Liver (tissue), 9 donors: ENCODE measurements around the gene CMIP. TPM values are rescaled to one million over a fixed set of nuclear protein-coding genes. Genes with fewer than 3 reads are reported as not detected.

Experiments
- DNase-seq: peaks from one replicate; pipeline ENCODE4 v3.0.0-alpha.2; 2017; ENCODE audit warnings: low spot score
- H3K27ac ChIP-seq, 2 donors: one replicate each; pipeline ENCODE4 v1.7.0; 2013; ENCODE audit warnings: inconsistent platforms in 2 of 2, low read length in 2 of 2, control low read depth in 1 of 2, low read depth in 1 of 2, mild to moderate bottlenecking in 1 of 2
- H3K27me3 ChIP-seq, 4 donors: one replicate each; pipeline versions ENCODE4 v1.6.1 to v1.7.0; 2013; ENCODE audit warnings: low read length in 3 of 4, inconsistent platforms in 1 of 4, mild to moderate bottlenecking in 1 of 4, moderate library complexity in 1 of 4; ENCODE audit not compliant: control insufficient read depth in 4 of 4, insufficient read depth in 4 of 4
- H3K36me3 ChIP-seq, 4 donors: one replicate each; pipeline versions ENCODE4 v1.6.1 to v1.7.0; 2013; ENCODE audit warnings: low read length in 3 of 4, mild to moderate bottlenecking in 3 of 4, low read depth in 1 of 4, moderate library complexity in 1 of 4; ENCODE audit not compliant: control insufficient read depth in 4 of 4, insufficient read depth in 3 of 4
- H3K4me1 ChIP-seq, 4 donors: one replicate each; pipeline versions ENCODE4 v1.6.1 to v1.7.0; 2013; ENCODE audit warnings: low read length in 3 of 4, mild to moderate bottlenecking in 3 of 4, moderate library complexity in 1 of 4; ENCODE audit not compliant: control insufficient read depth in 4 of 4, insufficient read depth in 4 of 4
- H3K4me3 ChIP-seq, 3 donors: one replicate each; pipeline versions ENCODE4 v1.6.1 to v1.7.0; 2013; ENCODE audit warnings: low read length in 3 of 3, control low read depth in 1 of 3, low read depth in 1 of 3, mild to moderate bottlenecking in 1 of 3
- H3K9ac ChIP-seq, 2 donors: one replicate each; pipeline ENCODE4 v1.7.0; 2013; ENCODE audit warnings: low read length in 2 of 2, mild to moderate bottlenecking in 2 of 2, moderate library complexity in 2 of 2, control low read depth in 1 of 2, low read depth in 1 of 2
- H3K9me3 ChIP-seq, 4 donors: one replicate each; pipeline versions ENCODE4 v1.6.1 to v1.7.0; 2013; ENCODE audit warnings: low read length in 3 of 4; ENCODE audit not compliant: control insufficient read depth in 4 of 4
- ATF3 ChIP-seq: IDR thresholded peaks from 2 replicates; pipeline ENCODE4 v1.6.1; 2016; ENCODE audit warnings: antibody characterized with exemption
- CTCF ChIP-seq: fragments of 150-350 bp; IDR thresholded peaks from 2 replicates; pipeline ENCODE4 v1.5.1; 2017; ENCODE audit warnings: improper control_type of control experiment, low read depth, low read length; ENCODE audit not compliant: missing input control
- EGR1 ChIP-seq, 2 donors: IDR thresholded peaks; 2 replicates each; pipeline ENCODE4 v1.6.1; 2016 to 2018; ENCODE audit warnings: antibody characterized with exemption in 2 of 2, low read depth in 2 of 2
- FOXA1 ChIP-seq: IDR thresholded peaks from 2 replicates; pipeline ENCODE4 v1.6.1; 2016; ENCODE audit warnings: antibody characterized with exemption
- FOXA2 ChIP-seq: IDR thresholded peaks from 2 replicates; pipeline ENCODE4 v1.6.1; 2016; ENCODE audit warnings: antibody characterized with exemption
- GABPA ChIP-seq, 2 donors: IDR thresholded peaks in 1 of 2; conservative IDR thresholded peaks in 1 of 2; 2 replicates each; pipeline ENCODE4 v1.6.1; 2016; ENCODE audit warnings: antibody characterized with exemption in 2 of 2, mild to moderate bottlenecking in 1 of 2, moderate library complexity in 1 of 2
- HNF4A ChIP-seq, 2 donors: conservative IDR thresholded peaks; 2 replicates each; pipeline ENCODE4 v1.6.1; 2016; ENCODE audit warnings: antibody characterized with exemption in 2 of 2, mild to moderate bottlenecking in 2 of 2
- HNF4G ChIP-seq: IDR thresholded peaks from 2 replicates; pipeline ENCODE4 v1.6.1; 2016; ENCODE audit warnings: antibody characterized with exemption
- JUND ChIP-seq, 2 donors: IDR thresholded peaks; 2 replicates each; pipeline ENCODE4 v1.6.1; 2016; ENCODE audit warnings: antibody characterized with exemption in 2 of 2
- MAX ChIP-seq: IDR thresholded peaks from 2 replicates; pipeline ENCODE4 v1.6.1; 2016; ENCODE audit warnings: antibody characterized with exemption
- NR2F2 ChIP-seq: IDR thresholded peaks from 2 replicates; pipeline ENCODE4 v1.6.1; 2016; ENCODE audit warnings: antibody characterized with exemption
- RAD21 ChIP-seq, 2 donors: IDR thresholded peaks; 2 replicates each; pipeline ENCODE4 v1.6.1; 2016; ENCODE audit warnings: antibody characterized with exemption in 2 of 2, mild to moderate bottlenecking in 2 of 2
- REST ChIP-seq: IDR thresholded peaks from 2 replicates; pipeline ENCODE4 v1.6.1; 2016; ENCODE audit warnings: antibody characterized with exemption, mild to moderate bottlenecking
- RXRA ChIP-seq, 2 donors: IDR thresholded peaks; 2 replicates each; pipeline ENCODE4 v1.6.1; 2017 to 2018; ENCODE audit warnings: antibody characterized with exemption in 2 of 2, mild to moderate bottlenecking in 1 of 2
- SP1 ChIP-seq: IDR thresholded peaks from 2 replicates; pipeline ENCODE4 v1.6.1; 2018; ENCODE audit warnings: antibody characterized with exemption, mild to moderate bottlenecking
- TAF1 ChIP-seq: conservative IDR thresholded peaks from 2 replicates; pipeline ENCODE4 v1.6.1; 2016; ENCODE audit warnings: antibody characterized with exemption, mild to moderate bottlenecking
- YY1 ChIP-seq: IDR thresholded peaks from 2 replicates; pipeline ENCODE4 v1.6.1; 2016; ENCODE audit warnings: antibody characterized with exemption, mild to moderate bottlenecking
- ZBTB33 ChIP-seq: IDR thresholded peaks from 2 replicates; pipeline ENCODE4 v1.6.1; 2016; ENCODE audit warnings: antibody characterized with exemption
- WGBS: extraction: QIAGEN DNeasy Blood & Tissue Kit; methylation state at CpG from one replicate; pipeline ENCODE4 v1.1.7; 2013; 5-methylcytosine and 5-hydroxymethylcytosine counted together
- polyA plus RNA-seq, 2 donors: library from polyadenylated mRNA; stranded (reverse) in 1 of 2; unstranded in 1 of 2; fragments of 200-250 nt in 1 of 2; fragments of >200 nt in 1 of 2; fragmentation: Nextera tagmentation in 1 of 2; extraction: Ambion mirVana in 1 of 2; gene quantifications; one replicate each; pipeline versions ENCODE4 v1.2.1 to v1.2.3, GENCODE V29; 2013 to 2015
- total RNA-seq, 2 donors: library from RNA; depleted of rRNA; stranded (reverse); fragments of >200 nt; gene quantifications; one replicate each; pipeline ENCODE4 v1.2.3, GENCODE V29; 2014
- donor health status: healthy.
- donor health status: healthy.
- donor health status: healthy.
- donor health status: healthy.
- donor health status: healthy.

CMIP gene
- total and polyA plus RNA-seq, 4 donors, result 1.7 to 15.6 (median 10.1) TPM

- Histone ChIP-seq H3K4me1 (peaks cover 8 to 52% (median 25%) of the 10 kb centered on the region in 4 donors), H3K27ac (no peak overlapping the region), H3K36me3 (peaks cover 0 to 4% (median 0%) of the 10 kb centered on the region in 4 donors), H3K9ac (no peak overlapping the region), H3K27me3 (no peaks in the 10 kb centered on the region), H3K9me3 (no peaks in the 10 kb centered on the region), H3K4me3 (no peak overlapping the region)
- peak in 1 of 2 donors; percentile 4 for TF ChIP-seq HNF4A (conservative IDR thresholded peaks at IDR 0.05)
- TF ChIP-seq JUND (IDR thresholded peaks at IDR 0.05), result no peak
- no peak for TF ChIP-seq REST
- no peak for TF ChIP-seq GABPA (IDR thresholded peaks at IDR 0.05 in 1 of 2, conservative IDR thresholded peaks at IDR 0.05 in 1 of 2)
- no peak for DNase-seq
- WGBS, result 49% methylated on average over 7 of the region's 7 CpGs
Measured at GRCh38 chr16:81466356-81466980, 21.9 kb downstream of the CMIP start.

- no peak overlapping the region for H3K4me3 ChIP-seq
- H3K27ac ChIP-seq, result no peak overlapping the region
- TF ChIP-seq GABPA (IDR thresholded peaks at IDR 0.05 in 1 of 2, conservative IDR thresholded peaks at IDR 0.05 in 1 of 2), result no peak
- no peak for TF ChIP-seq SP1
- TF ChIP-seq CTCF, result no peak
- no peak for TF ChIP-seq MAX
- TF ChIP-seq FOXA1, result no peak
- TF ChIP-seq TAF1, result no peak
- no peak for TF ChIP-seq HNF4A (conservative IDR thresholded peaks at IDR 0.05)
- no peak for TF ChIP-seq ZBTB33
- TF ChIP-seq ATF3, result no peak
- no peak for TF ChIP-seq RXRA (IDR thresholded peaks at IDR 0.05)
- no peak for TF ChIP-seq HNF4G
- no peak for TF ChIP-seq RAD21 (IDR thresholded peaks at IDR 0.05)
- no peak for TF ChIP-seq JUND (IDR thresholded peaks at IDR 0.05)
- no peak for TF ChIP-seq EGR1 (IDR thresholded peaks at IDR 0.05; ENCODE audit: low read depth in 2 of 2)
- TF ChIP-seq NR2F2, result no peak
- no peak for TF ChIP-seq REST
- no peak for TF ChIP-seq FOXA2
- no peak for TF ChIP-seq YY1
- no peaks in the 10 kb centered on the region for H3K27me3 ChIP-seq
- H3K9ac ChIP-seq, result no peak overlapping the region
- 95% methylated on average over 11 of the region's 11 CpGs for WGBS
- H3K36me3 ChIP-seq, result peaks cover 0 to 4% (median 0%) of the 10 kb centered on the region in 4 donors
- peaks cover 5 to 58% (median 30%) of the 10 kb centered on the region in 4 donors for H3K4me1 ChIP-seq
- no peak for DNase-seq
- H3K9me3 ChIP-seq, result no peaks in the 10 kb centered on the region
Measured at GRCh38 chr16:81467072-81467471, 22.5 kb downstream of the CMIP start.
